Measurements from ENCODE around the gene CTR9.
"Not testable (repeated sequence)": the region's sequence is repeated elsewhere in the genome, so short reads cannot be mapped to it uniquely, and the experiment has no call there.

The CTR9 gene

DNA sequence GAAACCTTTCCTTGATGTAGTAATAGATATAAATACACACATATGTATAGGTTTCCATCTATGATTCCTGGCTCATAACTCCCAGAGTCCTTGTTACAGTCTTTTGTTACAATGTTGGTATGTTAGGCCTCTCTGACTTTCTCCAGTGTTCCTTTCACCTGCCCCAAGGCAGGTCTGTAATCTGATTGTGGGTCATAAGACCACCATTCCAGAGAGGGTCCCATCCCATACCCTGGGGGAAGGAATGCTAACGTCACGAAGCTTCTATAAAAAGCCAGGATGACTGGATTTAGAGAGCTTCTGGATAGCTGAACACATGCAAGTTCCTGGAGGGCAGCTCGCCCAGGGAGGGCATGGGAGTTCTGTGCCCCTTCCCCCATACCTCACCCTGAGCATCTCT lies 71.4 kb downstream of the CTR9 start:
- not testable (repeated sequence) for DNase-seq (ENCODE audit: low read depth in 2 of 2)

DNA sequence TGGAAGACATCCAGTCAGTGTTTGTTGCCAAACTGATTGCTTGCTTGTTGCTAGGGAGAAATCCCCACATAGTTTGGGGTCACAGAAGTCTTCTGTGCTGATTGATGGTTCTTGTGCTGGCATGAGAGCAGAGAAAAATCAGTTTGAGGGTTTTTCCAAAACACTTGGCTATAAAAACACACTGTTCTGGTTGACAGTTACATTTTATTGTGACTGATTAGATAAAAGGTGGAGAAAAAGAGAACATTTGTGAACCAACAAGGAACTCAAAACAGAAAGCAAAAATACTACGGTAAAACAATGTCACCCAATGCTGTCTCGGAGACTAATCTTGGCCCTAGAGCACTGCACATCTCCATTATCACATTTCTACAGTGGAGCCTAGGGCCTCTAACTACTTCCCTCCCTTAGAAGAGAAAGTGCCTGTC lies 72.1 kb downstream of the CTR9 start:
- no peak for DNase-seq (ENCODE audit: low read depth in 2 of 2)

DNA sequence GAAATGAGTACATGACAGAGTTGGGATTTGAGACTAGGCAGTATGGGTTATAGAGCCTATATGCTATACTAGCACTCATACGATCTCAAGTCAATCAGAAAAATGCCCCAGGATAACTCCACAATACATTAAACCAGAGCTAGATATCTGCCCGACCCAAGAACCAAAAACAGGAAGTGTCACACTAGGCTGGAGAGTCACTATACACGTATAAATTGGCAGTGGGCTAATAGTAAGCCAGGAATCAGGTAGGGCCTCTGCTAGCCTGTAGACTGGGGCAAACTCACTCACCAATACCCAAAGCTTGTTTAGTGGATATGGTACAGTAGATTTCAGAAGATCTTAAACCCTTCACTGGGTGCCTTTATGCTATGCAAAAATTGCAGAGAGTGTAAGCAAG lies 73.8 kb downstream of the CTR9 start:
- DNase-seq (ENCODE audit: low read depth in 2 of 2): no peak

DNA sequence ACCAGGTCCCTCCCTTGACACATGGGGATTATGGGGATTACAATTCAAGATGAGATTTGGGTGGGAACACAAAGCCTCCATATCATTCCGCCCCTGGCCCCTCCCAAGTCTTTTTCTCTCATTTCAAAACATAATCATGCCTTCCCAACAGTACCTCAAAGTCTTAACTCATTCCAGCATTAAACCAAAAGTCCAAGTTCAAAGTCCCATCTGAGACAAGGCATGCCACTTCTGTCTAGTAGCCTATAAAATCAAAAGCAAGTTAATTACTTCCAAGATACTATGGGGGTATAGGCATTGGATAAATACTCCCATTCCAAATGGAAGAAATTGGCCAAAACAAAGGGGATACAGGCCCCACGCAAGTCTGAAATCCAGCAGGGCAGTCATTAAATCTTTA lies 77.4 kb downstream of the CTR9 start:
- no peak for DNase-seq (ENCODE audit: low read depth in 2 of 2)

DNA sequence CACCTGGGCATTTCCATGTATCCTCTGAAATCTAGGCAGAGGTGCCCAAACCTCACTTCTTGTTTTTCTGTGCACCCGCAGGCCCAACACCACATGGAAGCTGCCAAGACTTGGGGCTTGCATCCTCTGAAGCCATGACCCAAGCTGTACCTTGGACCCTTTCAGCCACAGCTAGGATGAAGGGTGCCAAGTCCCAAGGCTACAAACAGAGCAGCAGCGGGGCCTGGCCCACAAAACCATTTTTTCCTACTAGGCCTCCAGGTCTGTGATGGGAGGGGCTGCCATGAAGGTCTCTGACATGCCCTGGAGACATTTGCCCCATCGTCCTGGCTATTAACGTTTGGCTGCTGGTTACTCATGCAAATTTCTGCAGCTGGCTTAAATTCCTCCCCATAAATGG lies 78.1 kb downstream of the CTR9 start:
- DNase-seq (ENCODE audit: low read depth in 2 of 2): no peak

Data from stimulated activated CD4-positive, alpha-beta T cell treated with anti-CD3 and anti-CD28 coated beads, Interleukin-1b, Interleukin-23, amount 100 ng/mL, for 1 hour (primary cell).